Testis (tissue), 3 donors: ENCODE measurements around the gene ADNP2. TPM values are rescaled to one million over a fixed set of nuclear protein-coding genes. Genes with fewer than 3 reads are reported as not detected.

Source experiments
- DNase-seq: peaks from one replicate; pipeline ENCODE4 v3.0.0-alpha.2; 2019
- H3K27ac ChIP-seq, 2 donors: fragments of 200-600 bp; sonication (generic); one replicate each; pipeline ENCODE4 v1.5.1; 2019
- H3K27me3 ChIP-seq: fragments of 200-600 bp; sonication (generic); one replicate; pipeline ENCODE4 v1.5.1; 2019
- H3K36me3 ChIP-seq: fragments of 200-600 bp; sonication (generic); one replicate; pipeline ENCODE4 v1.5.1; 2017; ENCODE audit warnings: low read depth; ENCODE audit errors: missing control alignments
- H3K4me1 ChIP-seq: fragments of 200-600 bp; sonication (generic); one replicate; pipeline ENCODE4 v1.5.1; 2019
- H3K4me3 ChIP-seq, 2 donors: fragments of 200-600 bp; sonication (generic); one replicate each; pipeline ENCODE4 v1.5.1; 2017 to 2019
- H3K9me3 ChIP-seq: fragments of 200-600 bp; sonication (generic); one replicate; pipeline ENCODE4 v1.5.1; 2017
- CTCF ChIP-seq, 3 experiments: fragments of 450-650 bp in 2 of 3; fragments of 200-600 bp in 1 of 3; sonication (generic) in 1 of 3; IDR thresholded peaks; one replicate each; pipeline ENCODE4 v1.5.1; 2016 to 2019; ENCODE audit warnings: antibody characterized with exemption in 3 of 3, mild to moderate bottlenecking in 2 of 3, moderate library complexity in 1 of 3
- POLR2A ChIP-seq: fragments of 450-650 bp; IDR thresholded peaks from one replicate; pipeline ENCODE4 v1.6.1; 2017; ENCODE audit warnings: antibody characterized with exemption, mild to moderate bottlenecking, moderate library complexity
- WGBS, 2 donors: methylation state at CpG; one replicate each; pipeline ENCODE4 v1.1.5; 2018; 5-methylcytosine and 5-hydroxymethylcytosine counted together
- intact Hi-C: fragments of 100-400 bp; cut with DNase I; formaldehyde crosslinking; loops from one replicate; pipeline ENCODE4 v1.15.1; 2023; ENCODE audit warnings: low total_unique reads
- polyA plus RNA-seq: library from polyadenylated mRNA; stranded (reverse); fragments of 350-450 nt; fragmentation: Illumina TruSeq; extraction: RNeasy Lipid Tissue Mini Kit (QIAGEN cat#74804); gene quantifications from one replicate; pipeline ENCODE4 v1.2.3, GENCODE V29; 2014; ENCODE audit warnings: low read depth, low replicate concordance; ENCODE audit not compliant: insufficient read depth
- total RNA-seq, 2 donors: library from RNA; depleted of rRNA; stranded (reverse); fragments of >200 nt; gene quantifications; one replicate each; pipeline ENCODE4 v1.2.3, GENCODE V29; 2016

Gene ADNP2
- total and polyA plus RNA-seq, 3 donors from 2014 or later = 50.0 to 57.7 (median 56.8) TPM

GRCh38 chr18:80075940-80076339, 33.1 kb upstream of the ADNP2 start:
- DNase-seq = no peak
- no peaks in the 10 kb centered on the region for H3K9me3 ChIP-seq
- H3K4me3 ChIP-seq = no peak overlapping the region
- H3K36me3 ChIP-seq = no peaks in the 10 kb centered on the region
- intact Hi-C loops = no loop called here
- no peaks in the 10 kb centered on the region for H3K4me1 ChIP-seq
- no peak overlapping the region for H3K27ac ChIP-seq
- TF ChIP-seq CTCF (IDR thresholded peaks at IDR 0.05) (no peak), POLR2A (no peak)
- H3K27me3 ChIP-seq = no peaks in the 10 kb centered on the region
- WGBS, 2 donors = 95 to 97% methylated on average over 7 of the region's 7 CpGs

DNA sequence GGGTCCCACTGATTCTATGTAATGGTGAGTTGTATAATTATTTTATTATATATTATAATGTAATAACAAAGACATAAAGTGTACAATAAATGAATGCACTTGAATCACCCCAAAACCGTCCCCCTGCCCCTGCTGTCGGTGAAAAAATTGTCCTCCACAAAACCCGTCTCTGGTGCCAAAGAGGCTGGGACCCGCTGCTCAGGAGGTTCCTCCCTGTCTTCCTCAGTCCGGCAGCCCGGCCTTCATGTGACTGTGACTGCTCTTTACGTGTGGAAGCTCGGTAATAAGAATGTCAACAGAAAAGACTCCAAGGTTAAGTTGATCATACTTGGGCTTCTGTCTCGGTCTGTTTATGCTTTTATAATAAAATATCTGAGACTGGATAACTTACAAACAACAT, 32.7 kb upstream of the ADNP2 start:
- intact Hi-C loops = no loop called here
- no peak for DNase-seq

GRCh38 chr18:80077873-80078272, 31.2 kb upstream of the ADNP2 start:
- intact Hi-C loops = no loop called here
- no peaks in the 10 kb centered on the region for H3K36me3 ChIP-seq
- H3K27ac ChIP-seq = no peak overlapping the region
- H3K4me1 ChIP-seq = no peaks in the 10 kb centered on the region
- DNase-seq = no peak
- no peak for TF ChIP-seq CTCF (IDR thresholded peaks at IDR 0.05)
- H3K4me3 ChIP-seq = no peak overlapping the region
- 95% methylated on average over 20 of the region's 21 CpGs; no CpG with 5 or more reads in 1 of the 2 donors for WGBS, 2 donors
- no peaks in the 10 kb centered on the region for H3K27me3 ChIP-seq
- no peaks in the 10 kb centered on the region for H3K9me3 ChIP-seq

More for the DNA sequence above, 32.7 kb upstream of the ADNP2 start:
- no peaks in the 10 kb centered on the region for H3K27me3 ChIP-seq
- no peaks in the 10 kb centered on the region for H3K9me3 ChIP-seq
- no peaks in the 10 kb centered on the region for H3K36me3 ChIP-seq
- H3K4me1 ChIP-seq = no peaks in the 10 kb centered on the region
- H3K27ac ChIP-seq = no peak overlapping the region
- 95 to 96% methylated on average over 9 of the region's 9 CpGs for WGBS, 2 donors
- H3K4me3 ChIP-seq = no peak overlapping the region
- TF ChIP-seq POLR2A (no peak), CTCF (IDR thresholded peaks at IDR 0.05) (no peak)

GRCh38 chr18:80086281-80086680, 22.8 kb upstream of the ADNP2 start:
- no peak for TF ChIP-seq CTCF (IDR thresholded peaks at IDR 0.05)
- no peak for TF ChIP-seq POLR2A
- Histone ChIP-seq H3K4me1 (no peaks in the 10 kb centered on the region), H3K4me3 (no peak overlapping the region), H3K27ac (no peak overlapping the region), H3K36me3 (no peaks in the 10 kb centered on the region), H3K27me3 (no peaks in the 10 kb centered on the region), H3K9me3 (peaks cover 3% of the 10 kb centered on the region)
- 78 to 94% methylated on average over 4 of the region's 4 CpGs for WGBS, 2 donors
- no peak for DNase-seq
- intact Hi-C loops = no loop called here

DNA sequence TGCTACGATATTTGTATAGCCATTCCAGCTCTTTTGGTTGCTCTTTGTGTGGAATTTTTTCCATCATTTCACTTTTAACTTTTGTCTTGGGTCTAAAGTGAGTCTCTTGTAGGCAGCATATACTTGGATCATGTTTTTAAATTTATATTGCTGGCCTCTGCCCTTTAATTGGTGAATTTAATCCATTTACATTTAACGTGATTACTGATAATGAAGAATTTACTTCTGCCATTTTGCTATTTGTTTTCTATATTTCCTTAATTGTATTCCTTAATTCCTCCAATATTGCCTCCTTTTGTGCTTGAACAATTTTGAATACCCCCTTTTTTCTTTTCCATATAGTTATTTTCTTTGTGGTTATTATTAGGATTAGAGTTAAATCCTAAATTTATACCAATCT, 21.0 kb upstream of the ADNP2 start:
- 85 to 87% methylated on average over 2 of the region's 2 CpGs for WGBS, 2 donors
- H3K4me3 ChIP-seq = no peak overlapping the region
- H3K9me3 ChIP-seq = peaks cover 3% of the 10 kb centered on the region
- no peak for DNase-seq
- no peaks in the 10 kb centered on the region for H3K36me3 ChIP-seq
- TF ChIP-seq POLR2A (no peak), CTCF (IDR thresholded peaks at IDR 0.05) (no peak)
- H3K4me1 ChIP-seq = no peaks in the 10 kb centered on the region
- intact Hi-C loops = no loop called here
- no peak overlapping the region for H3K27ac ChIP-seq
- H3K27me3 ChIP-seq = no peaks in the 10 kb centered on the region
